Nephron (organoid): ENCODE data around the gene SLC37A4.
A peak's percentile ranks its signal among the peaks of the same experiment; 100 is the strongest.
"Not testable (repeated sequence)": the region's sequence is repeated elsewhere in the genome, so short reads cannot be mapped to it uniquely, and the experiment has no call there.

Source experiments
- H3K27ac Mint-ChIP-seq, 3 experiments: 2 replicates each; pipeline ENCODE4 v1.8.0; 2020; ENCODE audit warnings: mixed read lengths in 3 of 3, mild to moderate bottlenecking in 2 of 3, moderate library complexity in 1 of 3
- H3K27me3 Mint-ChIP-seq: 2 replicates; pipeline ENCODE4 v1.8.0; 2021; ENCODE audit warnings: low read depth, mild to moderate bottlenecking, moderate library complexity, mixed read lengths
- H3K36me3 Mint-ChIP-seq: 2 replicates; pipeline ENCODE4 v1.8.0; 2020; ENCODE audit warnings: low read depth, mixed read lengths
- H3K4me1 Mint-ChIP-seq: 2 replicates; pipeline ENCODE4 v1.8.0; 2020; ENCODE audit warnings: mixed read lengths
- H3K4me3 Mint-ChIP-seq, 3 experiments: 2 replicates each; pipeline ENCODE4 v1.8.0; 2020; ENCODE audit warnings: mild to moderate bottlenecking in 3 of 3, mixed read lengths in 3 of 3, moderate library complexity in 2 of 3
- H3K9me3 Mint-ChIP-seq: 2 replicates; pipeline ENCODE4 v1.8.0; 2020; ENCODE audit warnings: mixed read lengths
- TF ChIP-seq, protein P1 (sequence below), 3 experiments: fragments of 200-600 bp; sonication (generic); IDR thresholded peaks; one replicate each; pipeline ENCODE4 v1.5.0; 2021; ENCODE audit warnings: antibody characterized with exemption in 3 of 3; ENCODE audit not compliant: unreplicated experiment in 3 of 3

SLC37A4 gene

GRCh38 chr11:119062779-119063178, 32.1 kb upstream of the SLC37A4 start:
- H3K9me3 Mint-ChIP-seq = no peaks in the 10 kb centered on the region
- no peaks in the 10 kb centered on the region for H3K36me3 Mint-ChIP-seq
- H3K27ac Mint-ChIP-seq = no peak overlapping the region
- no peaks in the 10 kb centered on the region for H3K27me3 Mint-ChIP-seq
- TF ChIP-seq, protein P1, sequence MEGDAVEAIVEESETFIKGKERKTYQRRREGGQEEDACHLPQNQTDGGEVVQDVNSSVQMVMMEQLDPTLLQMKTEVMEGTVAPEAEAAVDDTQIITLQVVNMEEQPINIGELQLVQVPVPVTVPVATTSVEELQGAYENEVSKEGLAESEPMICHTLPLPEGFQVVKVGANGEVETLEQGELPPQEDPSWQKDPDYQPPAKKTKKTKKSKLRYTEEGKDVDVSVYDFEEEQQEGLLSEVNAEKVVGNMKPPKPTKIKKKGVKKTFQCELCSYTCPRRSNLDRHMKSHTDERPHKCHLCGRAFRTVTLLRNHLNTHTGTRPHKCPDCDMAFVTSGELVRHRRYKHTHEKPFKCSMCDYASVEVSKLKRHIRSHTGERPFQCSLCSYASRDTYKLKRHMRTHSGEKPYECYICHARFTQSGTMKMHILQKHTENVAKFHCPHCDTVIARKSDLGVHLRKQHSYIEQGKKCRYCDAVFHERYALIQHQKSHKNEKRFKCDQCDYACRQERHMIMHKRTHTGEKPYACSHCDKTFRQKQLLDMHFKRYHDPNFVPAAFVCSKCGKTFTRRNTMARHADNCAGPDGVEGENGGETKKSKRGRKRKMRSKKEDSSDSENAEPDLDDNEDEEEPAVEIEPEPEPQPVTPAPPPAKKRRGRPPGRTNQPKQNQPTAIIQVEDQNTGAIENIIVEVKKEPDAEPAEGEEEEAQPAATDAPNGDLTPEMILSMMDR (IDR thresholded peaks at IDR 0.05; ENCODE audit: unreplicated experiment in 3 of 3) = no peak
- no peak overlapping the region for H3K4me3 Mint-ChIP-seq
- H3K4me1 Mint-ChIP-seq = peaks cover 29% of the 10 kb centered on the region

GRCh38 chr11:119061256-119061655, 30.6 kb upstream of the SLC37A4 start:
- TF ChIP-seq, protein P1 (IDR thresholded peaks at IDR 0.05; ENCODE audit: unreplicated experiment in 3 of 3) = no peak
- Mint-ChIP-seq H3K36me3 (no peaks in the 10 kb centered on the region), H3K9me3 (no peaks in the 10 kb centered on the region), H3K27me3 (no peaks in the 10 kb centered on the region), H3K4me3 (no peak overlapping the region), H3K4me1 (peaks cover 26% of the 10 kb centered on the region), H3K27ac (no peak overlapping the region)

GRCh38 chr11:119059128-119059527, 28.5 kb upstream of the SLC37A4 start:
- peaks cover 17% of the 10 kb centered on the region for H3K36me3 Mint-ChIP-seq
- H3K4me1 Mint-ChIP-seq = peaks cover 24% of the 10 kb centered on the region
- H3K9me3 Mint-ChIP-seq, H3K27me3 Mint-ChIP-seq, H3K27ac Mint-ChIP-seq: not testable (repeated sequence)
- H3K4me3 Mint-ChIP-seq = peak overlapping the region in 1 of 3 experiments; percentile 61

DNA sequence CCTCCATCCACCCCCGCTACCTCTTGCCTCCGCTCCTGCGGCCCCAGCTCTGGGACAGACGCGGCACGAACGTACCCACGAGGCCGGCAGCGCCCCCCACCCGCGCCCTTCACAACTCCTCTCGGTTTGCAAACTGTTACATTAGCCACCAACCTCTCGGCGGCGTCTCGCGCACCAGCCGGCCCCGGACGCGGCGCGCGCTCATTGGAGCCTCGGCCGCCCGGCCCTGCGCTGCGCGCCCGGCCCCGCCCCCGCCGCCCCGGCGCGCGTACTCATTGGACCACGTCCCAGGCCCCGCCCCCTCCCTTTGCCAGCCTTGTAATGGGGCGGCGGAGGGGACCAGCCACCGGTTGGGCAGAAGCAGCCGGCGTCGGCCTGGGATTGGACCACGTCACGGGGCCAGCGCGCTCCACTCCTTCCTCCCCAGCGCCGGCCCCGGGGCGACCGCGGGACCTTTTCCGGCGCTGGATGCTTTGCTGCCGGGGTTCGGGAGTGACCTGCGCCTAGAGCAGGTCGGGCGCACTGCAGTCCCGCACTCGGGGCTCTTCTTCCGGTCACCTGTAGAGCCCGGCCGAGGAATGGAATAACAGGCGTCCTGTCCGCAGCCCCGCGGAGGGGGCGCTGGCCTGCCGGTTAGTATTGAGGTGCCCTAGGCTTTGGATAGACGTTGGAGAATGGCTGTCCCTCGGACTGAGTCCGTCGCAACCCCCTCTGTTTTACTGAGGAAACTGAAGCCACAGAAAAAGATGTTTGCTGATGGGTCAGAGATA, 26.5 kb upstream of the SLC37A4 start, which contains the start of gene HYOU1:
HYOU1 (minus strand) TSS at position 206 of the 770 bp plus-strand sequence. CDS start 1,045 bp downstream, outside the sequence.
- TF ChIP-seq, protein P1 (IDR thresholded peaks at IDR 0.05; ENCODE audit: unreplicated experiment in 3 of 3) = peak in 2 of 3 experiments; percentile 7 to 9
- H3K27ac Mint-ChIP-seq = peak within 1 kb of the TSS; percentile 59 to 94 (median 90)
- no peaks in the 10 kb centered on the region for H3K9me3 Mint-ChIP-seq
- H3K36me3 Mint-ChIP-seq = peaks cover 34% of the 10 kb centered on the region
- H3K4me1 Mint-ChIP-seq = peaks cover 31% of the 10 kb centered on the region
- peak within 1 kb of the TSS; percentile 92 to 99 (median 97) for H3K4me3 Mint-ChIP-seq
- no peaks in the 10 kb centered on the region for H3K27me3 Mint-ChIP-seq

DNA sequence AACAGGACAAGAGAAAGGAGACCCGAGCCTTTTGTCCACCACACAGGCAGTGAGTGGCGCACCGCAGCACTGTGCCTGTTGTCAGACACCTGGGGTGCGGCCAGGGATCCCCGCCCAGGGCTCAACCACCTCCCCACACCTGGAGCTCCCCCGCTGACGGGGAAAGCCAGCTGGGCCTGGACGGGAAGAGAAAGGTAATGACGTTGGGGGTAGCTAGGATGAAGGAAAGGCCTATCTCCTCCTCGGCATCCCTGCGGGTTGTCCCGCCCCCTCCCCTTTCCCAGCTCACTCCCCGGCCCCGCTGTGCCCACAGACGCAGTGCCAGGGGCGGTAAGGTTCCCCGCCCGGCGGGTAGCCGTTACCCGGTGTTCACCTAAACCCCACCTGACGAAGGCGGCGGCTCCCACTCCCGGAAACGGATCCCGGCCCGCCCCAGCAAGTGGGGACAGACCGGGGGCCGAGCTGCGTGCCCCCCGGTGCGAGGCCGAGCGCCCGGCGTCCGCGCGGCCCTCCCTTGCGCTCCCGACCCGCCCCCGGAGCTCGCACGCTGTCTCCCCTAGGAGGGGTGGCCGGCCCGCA, 25.8 kb upstream of the SLC37A4 start:
- TF ChIP-seq, protein P1 (IDR thresholded peaks at IDR 0.05; ENCODE audit: unreplicated experiment in 3 of 3) = no peak

DNA sequence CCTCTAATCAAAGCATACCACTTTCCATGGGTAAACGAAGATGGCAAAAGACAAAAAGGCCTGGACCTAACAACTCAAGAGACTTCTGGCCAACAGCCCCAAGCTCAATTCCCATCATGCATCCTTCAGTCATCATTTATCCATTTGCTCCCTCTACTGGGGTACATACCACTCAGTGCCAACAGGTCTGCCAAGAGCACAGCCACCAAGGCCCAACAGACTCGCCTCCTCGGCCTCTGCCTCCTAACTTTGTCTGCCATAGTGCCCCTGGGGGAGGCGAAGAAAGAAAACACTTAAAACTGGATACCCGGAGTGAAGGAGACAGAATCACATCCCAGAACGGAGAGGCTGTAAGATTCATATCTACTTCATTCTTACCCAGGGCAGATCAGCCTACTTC, 25.2 kb upstream of the SLC37A4 start:
- peak overlapping the region; percentile 27 to 88 (median 59) for H3K27ac Mint-ChIP-seq
- TF ChIP-seq, protein P1 (IDR thresholded peaks at IDR 0.05; ENCODE audit: unreplicated experiment in 3 of 3) = no peak
- H3K27me3 Mint-ChIP-seq = no peaks in the 10 kb centered on the region

More for the DNA sequence above, 25.8 kb upstream of the SLC37A4 start:
- peak overlapping the region; percentile 55 to 94 (median 90) for H3K27ac Mint-ChIP-seq
- peaks cover 38% of the 10 kb centered on the region for H3K36me3 Mint-ChIP-seq
- peak overlapping the region; percentile 92 to 99 (median 97) for H3K4me3 Mint-ChIP-seq
- H3K9me3 Mint-ChIP-seq = no peaks in the 10 kb centered on the region
- H3K4me1 Mint-ChIP-seq = peaks cover 31% of the 10 kb centered on the region
- no peaks in the 10 kb centered on the region for H3K27me3 Mint-ChIP-seq

More for the DNA sequence above, 25.2 kb upstream of the SLC37A4 start:
- Mint-ChIP-seq H3K36me3 (peaks cover 44% of the 10 kb centered on the region), H3K4me3 (peak overlapping the region; percentile 89 to 99 (median 92)), H3K4me1 (peaks cover 27% of the 10 kb centered on the region), H3K9me3 (no peaks in the 10 kb centered on the region)
